IPS DF 19.7 (cell line): ENCODE data around the gene FGA.

Source experiments
- DNase-seq: peaks from one replicate; pipeline ENCODE4 v3.0.0-alpha.2; 2013; ENCODE audit warnings: low read depth, low spot score

FGA gene

GRCh38 chr4:154579927-154580326 lies 10.6 kb downstream of the FGA start:
- DNase-seq, result no peak

- no peak for DNase-seq
Measured at GRCh38 chr4:154578919-154579318, 11.6 kb downstream of the FGA start.

GRCh38 chr4:154577324-154577723 lies 13.2 kb downstream of the FGA start:
- no peak for DNase-seq

- no peak for DNase-seq
Measured at GRCh38 chr4:154574311-154574710, 16.2 kb downstream of the FGA start.

- DNase-seq, result no peak
Measured at GRCh38 chr4:154573190-154573870, 17.2 kb downstream of the FGA start.

- DNase-seq, result no peak
Measured at GRCh38 chr4:154569584-154569983, 21.0 kb downstream of the FGA start.

GRCh38 chr4:154569028-154569427 lies 21.5 kb downstream of the FGA start:
- DNase-seq, result no peak

GRCh38 chr4:154566639-154567204 lies 23.8 kb downstream of the FGA start:
- no peak for DNase-seq

- DNase-seq, result no peak
Measured at GRCh38 chr4:154565704-154566103, 24.8 kb downstream of the FGA start.

GRCh38 chr4:154564311-154564710 lies 26.2 kb downstream of the FGA start:
- DNase-seq, result no peak

GRCh38 chr4:154562697-154563254 lies 27.8 kb downstream of the FGA start, which contains the start of gene FGB:
Gene FGB (plus strand): TSS chr4:154563011. CDS start chr4:154563019, 8 bp downstream.
- no peak for DNase-seq

- DNase-seq, result no peak
Measured at GRCh38 chr4:154560824-154561231, 29.7 kb downstream of the FGA start.

GRCh38 chr4:154560419-154560801 lies 30.1 kb downstream of the FGA start:
- DNase-seq, result no peak

GRCh38 chr4:154559494-154560418 lies 30.8 kb downstream of the FGA start:
- DNase-seq, result no peak

GRCh38 chr4:154559141-154559493 lies 31.4 kb downstream of the FGA start:
- no peak for DNase-seq

GRCh38 chr4:154551872-154552686 lies 38.5 kb downstream of the FGA start:
- DNase-seq, result no peak

- DNase-seq, result peak; percentile 65
Measured at GRCh38 chr4:154549894-154550790, 40.4 kb downstream of the FGA start, which contains the start of gene PLRG1. Gene PLRG1 (minus strand): TSS chr4:154550400. CDS start chr4:154550308, 92 bp downstream.

- no peak for DNase-seq
Measured at GRCh38 chr4:154545689-154546088, 44.9 kb downstream of the FGA start.

GRCh38 chr4:154542271-154542879 lies 48.2 kb downstream of the FGA start:
- DNase-seq, result no peak
